ENCODE results near the gene SAE1. TPM values are rescaled to one million over a fixed set of nuclear protein-coding genes. Genes with fewer than 3 reads are reported as not detected.

Gene SAE1
- total RNA-seq, 1 donor from 2014 or later = 71.0 TPM

DNA sequence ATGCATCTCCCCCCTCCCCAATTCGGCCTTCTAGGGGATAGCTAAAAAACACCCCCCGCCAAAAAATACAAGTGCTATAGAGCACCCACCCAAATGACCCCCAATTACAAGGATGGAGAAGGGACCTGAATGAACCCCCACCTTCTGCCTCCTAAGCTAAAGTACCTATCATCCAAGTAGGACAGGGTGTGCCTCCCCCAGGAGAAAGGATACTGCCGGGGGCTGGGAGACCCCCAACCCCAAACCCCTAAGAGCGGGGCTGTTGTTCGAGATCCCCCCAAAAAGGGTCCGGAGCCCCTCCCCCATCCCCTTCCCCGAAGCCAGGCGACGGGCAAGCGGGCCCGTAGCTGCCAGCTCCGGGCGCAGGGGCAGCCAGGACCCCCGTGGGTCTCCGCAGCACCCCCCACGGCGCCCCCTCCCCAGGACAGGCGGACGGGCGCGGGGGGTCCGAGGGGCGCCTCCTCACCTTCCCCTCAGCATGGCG is 18.9 kb upstream of the SAE1 start:
- no peaks in the 10 kb centered on the region for H3K27me3 ChIP-seq (ENCODE audit: control insufficient read depth in 3 of 3, insufficient read depth in 3 of 3, low read length in 3 of 3)
- peaks cover 27 to 48% (median 43%) of the 10 kb centered on the region in 3 donors for H3K4me1 ChIP-seq (ENCODE audit: control insufficient read depth in 3 of 3, insufficient read depth in 3 of 3, low read length in 3 of 3)
- peak overlapping the region; percentile 100 for H3K27ac ChIP-seq (ENCODE audit: low read depth, low read length)

DNA sequence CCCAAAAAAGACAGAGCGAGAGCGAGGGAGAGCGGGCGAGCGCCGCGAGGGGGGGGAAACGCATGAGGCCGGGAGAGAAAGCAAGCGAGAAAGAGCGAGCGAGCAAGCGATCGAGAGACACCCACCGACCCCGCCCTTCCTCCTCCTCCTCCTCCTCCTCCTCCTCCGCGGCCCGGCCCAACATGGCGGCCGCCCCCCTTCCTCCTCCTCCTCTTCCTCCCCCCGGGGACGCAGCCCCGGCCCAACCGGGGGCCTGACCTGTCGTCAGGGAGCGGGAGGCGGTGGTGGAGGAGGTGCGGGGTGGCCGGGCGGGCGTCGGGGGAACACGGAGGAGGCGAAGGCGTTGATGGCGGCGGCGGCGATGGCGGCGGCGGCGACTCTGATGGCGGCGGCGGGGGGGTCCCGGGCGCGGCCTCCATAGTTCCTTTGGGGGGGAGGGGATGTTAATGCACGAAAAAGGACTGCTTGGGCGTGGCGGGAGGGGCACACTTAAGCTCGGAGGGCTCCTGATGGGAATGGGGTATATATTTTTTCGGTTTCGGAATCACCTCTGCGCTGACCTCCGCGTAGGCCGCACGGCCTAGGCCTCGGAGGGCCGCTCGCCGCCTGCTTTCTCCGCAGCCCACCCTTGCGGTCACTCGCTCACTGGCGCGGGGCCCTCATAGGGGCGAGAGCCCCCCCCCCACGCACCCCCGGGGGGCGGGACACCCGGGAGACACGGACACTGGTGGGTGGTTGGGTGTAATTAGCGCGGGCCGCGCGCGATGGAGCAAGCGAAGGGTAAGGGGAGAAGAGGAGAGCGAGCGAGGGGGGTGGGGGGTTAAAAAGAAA is 18.3 kb upstream of the SAE1 start:
- H3K9me3 ChIP-seq (ENCODE audit: control insufficient read depth in 3 of 3, low read length in 3 of 3) = no peaks in the 10 kb centered on the region
- H3K4me1 ChIP-seq (ENCODE audit: control insufficient read depth in 3 of 3, insufficient read depth in 3 of 3, low read length in 3 of 3) = peaks cover 21 to 41% (median 37%) of the 10 kb centered on the region in 3 donors
- peak overlapping the region; percentile 84 to 97 (median 90) for H3K4me3 ChIP-seq (ENCODE audit: low read length in 3 of 3)
- peak overlapping the region; percentile 99 to 100 (median 100) for H3K9ac ChIP-seq (ENCODE audit: low read depth in 1 of 3, low read length in 3 of 3)
- no peaks in the 10 kb centered on the region for H3K27me3 ChIP-seq (ENCODE audit: control insufficient read depth in 3 of 3, insufficient read depth in 3 of 3, low read length in 3 of 3)
- H3K27ac ChIP-seq (ENCODE audit: low read depth, low read length) = peak overlapping the region; percentile 100
- no peaks in the 10 kb centered on the region for H3K36me3 ChIP-seq (ENCODE audit: control insufficient read depth in 3 of 3, insufficient read depth in 3 of 3, low read length in 3 of 3)

More for the DNA sequence above, 18.9 kb upstream of the SAE1 start:
- H3K4me3 ChIP-seq (ENCODE audit: low read length in 3 of 3) = peak overlapping the region; percentile 84 to 90 (median 90)
- H3K36me3 ChIP-seq (ENCODE audit: control insufficient read depth in 3 of 3, insufficient read depth in 3 of 3, low read length in 3 of 3) = no peaks in the 10 kb centered on the region
- no peaks in the 10 kb centered on the region for H3K9me3 ChIP-seq (ENCODE audit: control insufficient read depth in 3 of 3, low read length in 3 of 3)
- peak overlapping the region; percentile 92 to 100 (median 100) for H3K9ac ChIP-seq (ENCODE audit: low read depth in 1 of 3, low read length in 3 of 3)

DNA sequence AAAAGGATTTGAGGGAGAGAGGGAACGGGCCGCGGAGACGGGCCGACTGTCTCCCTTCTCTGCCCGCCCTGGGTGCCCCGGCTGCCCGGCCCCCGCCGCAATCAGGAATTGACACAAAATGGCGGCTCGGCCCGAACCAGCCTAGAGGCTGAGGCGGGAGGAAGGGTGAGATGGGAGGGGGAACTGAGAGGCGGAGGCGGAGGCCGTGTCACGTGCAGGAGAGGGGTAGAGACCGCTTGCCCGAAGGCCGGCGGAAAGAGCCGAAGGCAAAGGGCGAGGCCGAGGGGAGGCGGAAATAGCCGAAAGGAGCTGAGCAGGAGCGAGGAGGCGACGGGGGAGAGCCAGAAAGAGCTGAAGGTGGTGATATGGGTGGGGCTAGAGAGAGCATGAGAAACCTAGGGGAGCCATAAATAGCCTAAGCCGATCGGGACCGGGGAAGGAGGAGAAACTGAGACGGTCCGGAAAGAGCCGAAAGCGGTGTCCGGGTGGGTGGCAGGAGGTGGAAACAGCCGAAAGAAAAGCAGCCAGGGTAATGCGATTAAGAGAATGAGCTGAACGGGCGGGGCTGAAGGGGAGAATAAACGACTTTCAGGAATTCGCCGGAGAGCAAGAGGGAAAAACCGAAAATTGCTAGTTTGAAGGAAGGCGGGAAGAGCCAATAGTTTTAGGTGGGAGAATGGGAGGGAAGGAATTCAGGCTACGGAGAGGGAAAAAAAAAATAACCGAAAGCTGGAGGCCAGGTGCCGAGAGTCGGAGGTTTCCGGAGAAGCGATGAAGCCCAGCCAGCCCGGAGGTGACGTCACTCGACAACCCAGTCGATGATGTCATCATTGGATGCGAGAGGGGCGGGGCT is 17.4 kb upstream of the SAE1 start, which contains the start of gene ZC3H4:
ZC3H4 (minus strand) TSS at position 780 of the 853 bp plus-strand sequence. CDS start 1,192 bp downstream, outside the sequence.
- H3K9ac ChIP-seq (ENCODE audit: low read depth in 1 of 3, low read length in 3 of 3) = peak within 1 kb of the TSS; percentile 100
- H3K4me1 ChIP-seq (ENCODE audit: control insufficient read depth in 3 of 3, insufficient read depth in 3 of 3, low read length in 3 of 3) = peaks cover 18 to 33% (median 30%) of the 10 kb centered on the region in 3 donors
- H3K27me3 ChIP-seq (ENCODE audit: control insufficient read depth in 3 of 3, insufficient read depth in 3 of 3, low read length in 3 of 3) = no peaks in the 10 kb centered on the region
- no peaks in the 10 kb centered on the region for H3K36me3 ChIP-seq (ENCODE audit: control insufficient read depth in 3 of 3, insufficient read depth in 3 of 3, low read length in 3 of 3)
- H3K4me3 ChIP-seq (ENCODE audit: low read length in 3 of 3) = peak within 1 kb of the TSS; percentile 84 to 97 (median 90)
- H3K9me3 ChIP-seq (ENCODE audit: control insufficient read depth in 3 of 3, low read length in 3 of 3) = no peaks in the 10 kb centered on the region
- peak within 1 kb of the TSS; percentile 100 for H3K27ac ChIP-seq (ENCODE audit: low read depth, low read length)

DNA sequence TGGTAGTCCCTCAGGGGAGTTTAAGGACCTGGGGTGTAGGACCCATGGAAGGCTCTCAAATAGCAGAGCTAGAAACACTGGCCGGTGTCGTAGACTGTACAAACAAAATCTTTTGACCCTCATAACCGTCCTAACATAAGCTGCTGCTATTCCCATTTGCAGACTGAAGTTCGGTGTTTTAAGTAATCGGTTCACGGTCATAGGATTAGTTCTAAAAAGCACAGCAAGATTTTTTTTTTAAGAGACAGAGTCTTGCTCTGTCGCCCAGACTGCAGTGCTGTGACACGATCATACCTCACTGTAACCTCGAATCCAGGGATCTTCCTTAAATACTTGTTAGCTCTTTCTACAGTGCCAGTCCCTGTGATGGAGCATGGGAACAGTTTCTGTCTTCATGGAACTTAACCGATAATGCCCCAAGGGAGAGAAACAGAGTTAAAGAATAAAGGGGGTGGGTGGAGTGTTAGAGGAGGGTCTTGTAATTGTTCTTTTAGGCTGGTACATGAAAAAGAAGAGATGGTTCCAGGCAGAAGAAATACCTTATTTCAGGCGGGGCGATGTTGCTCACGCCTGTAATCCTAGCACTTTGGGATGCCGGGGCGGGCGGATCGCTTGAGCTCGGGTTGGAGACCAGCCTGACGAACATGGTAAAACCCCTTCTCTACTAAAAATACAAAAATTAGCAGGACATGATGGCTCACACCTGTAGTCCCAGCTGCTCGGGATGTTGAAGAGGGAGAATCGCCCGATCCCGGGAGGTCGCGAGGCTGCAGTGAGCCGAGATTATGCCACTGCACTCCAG is 16.6 kb upstream of the SAE1 start:
- no peaks in the 10 kb centered on the region for H3K36me3 ChIP-seq (ENCODE audit: control insufficient read depth in 3 of 3, insufficient read depth in 3 of 3, low read length in 3 of 3)
- peak overlapping the region; percentile 100 for H3K27ac ChIP-seq (ENCODE audit: low read depth, low read length)
- no peaks in the 10 kb centered on the region for H3K27me3 ChIP-seq (ENCODE audit: control insufficient read depth in 3 of 3, insufficient read depth in 3 of 3, low read length in 3 of 3)
- peak overlapping the region; percentile 84 to 97 (median 90) for H3K4me3 ChIP-seq (ENCODE audit: low read length in 3 of 3)
- peak overlapping the region; percentile 100 for H3K9ac ChIP-seq (ENCODE audit: low read depth in 1 of 3, low read length in 3 of 3)
- H3K9me3 ChIP-seq (ENCODE audit: control insufficient read depth in 3 of 3, low read length in 3 of 3) = no peaks in the 10 kb centered on the region
- H3K4me1 ChIP-seq (ENCODE audit: control insufficient read depth in 3 of 3, insufficient read depth in 3 of 3, low read length in 3 of 3) = peaks cover 18 to 26% (median 25%) of the 10 kb centered on the region in 3 donors

DNA sequence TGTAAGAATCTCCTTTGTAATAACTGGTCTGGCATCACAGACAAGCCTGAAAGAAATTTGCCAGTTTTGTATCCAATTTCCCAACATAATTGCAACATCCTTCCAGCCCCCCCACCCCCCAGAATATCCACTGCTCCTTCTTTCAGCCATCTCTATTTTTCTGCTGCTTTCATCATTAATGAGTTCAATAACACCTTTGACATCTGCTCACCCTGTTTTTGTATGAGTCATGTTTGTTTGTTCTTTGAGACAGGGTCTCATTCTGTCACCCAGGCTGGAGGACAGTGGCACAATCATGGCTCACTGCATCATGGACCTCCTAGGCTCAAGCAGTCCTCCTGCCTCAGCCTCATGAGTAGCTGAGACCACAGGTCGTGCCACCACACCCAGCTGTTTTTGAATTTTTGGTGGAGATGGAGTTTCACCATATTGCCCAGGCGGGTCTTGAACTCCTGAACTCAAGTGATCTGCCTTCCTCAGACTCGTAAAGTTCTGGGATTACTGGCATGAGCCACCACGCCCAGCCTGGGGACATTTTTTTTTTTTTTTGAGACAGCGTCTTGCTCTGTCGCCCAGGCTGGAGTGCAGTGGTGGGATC is 10.1 kb upstream of the SAE1 start:
- no peaks in the 10 kb centered on the region for H3K27me3 ChIP-seq (ENCODE audit: control insufficient read depth in 3 of 3, insufficient read depth in 3 of 3, low read length in 3 of 3)
- H3K4me3 ChIP-seq (ENCODE audit: low read length in 3 of 3) = no peak overlapping the region
- H3K27ac ChIP-seq (ENCODE audit: low read depth, low read length) = no peak overlapping the region
- H3K9me3 ChIP-seq (ENCODE audit: control insufficient read depth in 3 of 3, low read length in 3 of 3) = no peaks in the 10 kb centered on the region
- H3K4me1 ChIP-seq (ENCODE audit: control insufficient read depth in 3 of 3, insufficient read depth in 3 of 3, low read length in 3 of 3) = peaks cover 0 to 3% (median 0%) of the 10 kb centered on the region in 3 donors
- H3K36me3 ChIP-seq (ENCODE audit: control insufficient read depth in 3 of 3, insufficient read depth in 3 of 3, low read length in 3 of 3) = no peaks in the 10 kb centered on the region
- no peak overlapping the region for H3K9ac ChIP-seq (ENCODE audit: low read depth in 1 of 3, low read length in 3 of 3)

DNA sequence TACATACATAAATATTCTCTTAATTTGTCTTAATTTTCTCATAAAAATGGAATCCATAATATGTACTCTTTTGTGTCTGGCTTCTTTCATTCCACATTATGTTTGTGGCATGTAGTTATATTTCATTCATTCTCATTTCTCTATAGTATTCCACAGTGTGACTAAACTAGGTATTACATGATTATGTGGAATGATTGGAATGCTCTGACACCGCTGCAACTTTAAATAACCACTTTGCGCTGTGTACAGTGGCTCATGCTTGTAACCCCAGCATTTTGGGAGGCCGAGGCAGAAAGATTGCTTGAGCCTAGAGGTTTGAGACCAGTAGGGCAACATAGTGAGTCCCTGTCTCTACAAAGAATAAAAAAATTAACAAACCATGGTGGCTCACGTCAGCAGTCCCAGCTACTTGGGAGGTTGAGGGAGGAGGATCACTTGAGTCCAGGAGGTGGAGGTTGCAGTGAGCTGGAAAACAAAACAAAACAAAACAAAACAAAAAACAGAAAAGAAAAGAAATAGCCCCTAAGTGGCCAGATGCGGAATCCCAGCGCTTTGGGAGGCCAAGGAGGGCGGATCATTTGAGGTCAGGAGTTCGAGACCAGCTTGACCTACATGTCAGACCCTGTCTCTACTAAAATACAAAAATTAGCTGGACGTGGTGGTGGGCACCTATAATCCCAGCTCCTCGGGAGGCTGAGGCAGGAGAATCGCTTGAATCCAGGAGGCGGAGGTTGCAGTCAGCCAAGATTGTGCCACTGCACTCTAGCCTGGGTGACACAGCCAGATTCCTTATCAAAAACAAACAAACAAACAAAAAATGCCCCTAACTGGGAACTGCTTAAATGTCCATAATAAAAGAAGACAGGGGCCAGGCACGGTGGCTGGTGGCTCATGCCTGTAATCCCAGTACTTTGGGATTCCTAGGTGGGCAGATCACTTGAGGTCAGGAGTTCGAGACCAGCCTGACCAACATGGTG is 8.0 kb upstream of the SAE1 start:
- Histone ChIP-seq H3K27ac (ENCODE audit: low read depth, low read length) (no peak overlapping the region), H3K4me1 (ENCODE audit: control insufficient read depth in 3 of 3, insufficient read depth in 3 of 3, low read length in 3 of 3) (peaks cover 0 to 3% (median 0%) of the 10 kb centered on the region in 3 donors), H3K27me3 (ENCODE audit: control insufficient read depth in 3 of 3, insufficient read depth in 3 of 3, low read length in 3 of 3) (no peaks in the 10 kb centered on the region), H3K9ac (ENCODE audit: low read depth in 1 of 3, low read length in 3 of 3) (no peak overlapping the region), H3K36me3 (ENCODE audit: control insufficient read depth in 3 of 3, insufficient read depth in 3 of 3, low read length in 3 of 3) (no peaks in the 10 kb centered on the region), H3K4me3 (ENCODE audit: low read length in 3 of 3) (no peak overlapping the region), H3K9me3 (ENCODE audit: control insufficient read depth in 3 of 3, low read length in 3 of 3) (no peaks in the 10 kb centered on the region)

DNA sequence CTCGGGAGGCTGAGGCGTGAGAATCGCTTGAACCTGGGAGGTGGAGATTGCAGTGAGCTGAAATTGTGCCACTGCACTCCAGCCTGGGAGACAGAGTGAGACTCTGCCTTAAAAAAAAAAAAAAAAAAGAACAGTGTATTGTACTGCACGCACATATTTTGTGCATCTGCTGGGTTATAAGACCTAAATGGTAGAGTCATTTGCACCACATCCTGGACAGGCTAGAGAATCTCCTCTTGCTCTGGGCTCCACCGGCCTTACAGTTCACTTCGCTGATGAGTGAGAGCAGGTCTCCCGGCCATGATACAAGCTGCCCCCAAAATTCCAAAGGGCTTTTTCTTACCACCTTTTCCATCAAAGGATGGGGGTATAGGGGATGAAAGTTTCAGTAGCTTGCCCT is 7.2 kb upstream of the SAE1 start:
- H3K27ac ChIP-seq (ENCODE audit: low read depth, low read length) = no peak overlapping the region
- no peaks in the 10 kb centered on the region for H3K9me3 ChIP-seq (ENCODE audit: control insufficient read depth in 3 of 3, low read length in 3 of 3)
- no peaks in the 10 kb centered on the region for H3K36me3 ChIP-seq (ENCODE audit: control insufficient read depth in 3 of 3, insufficient read depth in 3 of 3, low read length in 3 of 3)
- no peak overlapping the region for H3K4me3 ChIP-seq (ENCODE audit: low read length in 3 of 3)
- H3K27me3 ChIP-seq (ENCODE audit: control insufficient read depth in 3 of 3, insufficient read depth in 3 of 3, low read length in 3 of 3) = no peaks in the 10 kb centered on the region
- H3K9ac ChIP-seq (ENCODE audit: low read depth in 1 of 3, low read length in 3 of 3) = no peak overlapping the region
- H3K4me1 ChIP-seq (ENCODE audit: control insufficient read depth in 3 of 3, insufficient read depth in 3 of 3, low read length in 3 of 3) = peaks cover 0 to 3% (median 0%) of the 10 kb centered on the region in 3 donors

DNA sequence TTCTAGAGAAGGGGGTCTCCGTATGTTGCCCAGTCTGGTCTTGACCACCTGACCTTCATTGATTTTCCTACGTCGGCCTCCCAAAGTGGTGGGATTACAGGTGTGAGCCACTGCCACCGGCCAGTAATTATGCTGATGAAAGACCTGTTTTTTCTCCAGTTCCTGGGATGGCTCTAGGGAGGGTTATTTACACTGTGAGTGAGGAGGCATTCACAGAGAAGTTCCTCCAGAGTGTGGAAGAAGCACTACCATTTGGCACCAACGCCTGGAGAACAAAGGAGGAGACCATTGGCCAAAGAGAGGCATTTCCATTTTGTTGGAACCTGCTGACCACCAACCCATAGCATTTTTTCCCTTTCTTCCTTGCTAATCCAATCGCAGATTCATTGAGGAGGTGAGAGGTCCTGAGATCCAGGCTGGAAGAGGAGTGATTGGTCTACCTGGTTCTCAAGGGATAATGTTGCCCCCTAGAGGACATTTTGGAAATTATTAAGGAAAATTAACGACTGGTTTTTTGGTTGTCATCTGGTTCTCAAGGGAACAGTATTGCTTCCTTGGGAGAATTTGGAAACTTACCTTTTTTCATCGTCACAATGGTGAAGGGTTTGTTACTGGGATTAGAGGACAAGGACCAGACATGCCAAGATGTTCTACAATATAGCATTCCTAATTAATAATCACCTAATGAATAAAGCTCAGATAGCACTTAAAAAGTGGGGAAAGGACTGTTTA is 5.5 kb upstream of the SAE1 start:
- Histone ChIP-seq H3K4me1 (ENCODE audit: control insufficient read depth in 3 of 3, insufficient read depth in 3 of 3, low read length in 3 of 3) (peaks cover 0 to 3% (median 0%) of the 10 kb centered on the region in 3 donors), H3K4me3 (ENCODE audit: low read length in 3 of 3) (no peak overlapping the region), H3K9me3 (ENCODE audit: control insufficient read depth in 3 of 3, low read length in 3 of 3) (no peaks in the 10 kb centered on the region), H3K36me3 (ENCODE audit: control insufficient read depth in 3 of 3, insufficient read depth in 3 of 3, low read length in 3 of 3) (no peaks in the 10 kb centered on the region), H3K27me3 (ENCODE audit: control insufficient read depth in 3 of 3, insufficient read depth in 3 of 3, low read length in 3 of 3) (no peaks in the 10 kb centered on the region), H3K9ac (ENCODE audit: low read depth in 1 of 3, low read length in 3 of 3) (no peak overlapping the region), H3K27ac (ENCODE audit: low read depth, low read length) (no peak overlapping the region)

All from skeletal muscle tissue (tissue), 4 donors.